ENCODE results near the gene PELO.

- TF ChIP-seq CTCF (IDR thresholded peaks at IDR 0.05) = no peak
- no peak for TF ChIP-seq POLR2A (IDR thresholded peaks at IDR 0.05)
Measured at GRCh38 chr5:52801329-52801728, 13.6 kb downstream of the PELO start.
